Stimulated activated CD8-positive, alpha-beta memory T cell treated with anti-CD3 and anti-CD28 coated beads, Interleukin-15, amount 100 ng/mL, for 48 hours (primary cell): Measurements from ENCODE around the gene OR6B1.
"Not testable (repeated sequence)": the region's sequence is repeated elsewhere in the genome, so short reads cannot be mapped to it uniquely, and the experiment has no call there.

Experiments used
- DNase-seq, 2 donors: peaks; one replicate each; pipeline ENCODE4 v3.0.0-alpha.2; 2020; ENCODE audit warnings: low read depth in 2 of 2

OR6B1 gene

GRCh38 chr7:144038887-144039286 lies 38.8 kb downstream of the OR6B1 start:
- no peak for DNase-seq

- DNase-seq, result no peak
Measured at GRCh38 chr7:144048648-144049047, 48.5 kb downstream of the OR6B1 start, which contains the start of gene OR2A5. OR2A5 (plus strand) TSS chr7:144048948; CDS start chr7:144050402, 1,454 bp downstream.

GRCh38 chr7:144049491-144049890 lies 49.4 kb downstream of the OR6B1 start:
- no peak for DNase-seq

- no peak for DNase-seq
Measured at GRCh38 chr7:144050093-144050492, 50.0 kb downstream of the OR6B1 start.

GRCh38 chr7:144050884-144051283 lies 50.8 kb downstream of the OR6B1 start:
- DNase-seq, result not testable (repeated sequence)

GRCh38 chr7:144057954-144058353 lies 57.8 kb downstream of the OR6B1 start:
- DNase-seq, result no peak
